HG03060 (cell line): ENCODE measurements around the gene CTDSP1.

Experiments
- ATAC-seq: cut with Tn5 transposase; IDR thresholded peaks from one replicate; pipeline ENCODE4 v1.9.1; 2021; ENCODE audit warnings: low read depth, moderate number of reproducible peaks; ENCODE audit not compliant: unreplicated experiment

Gene CTDSP1

GRCh38 chr2:218397820-218398436, 1.7 kb upstream of the CTDSP1 start:
- no peak for ATAC-seq

GRCh38 chr2:218398437-218399390, 954 bp upstream of the CTDSP1 start:
- ATAC-seq, result no peak

- no peak for ATAC-seq
Observed at GRCh38 chr2:218400167-218400929, 680 bp downstream of the CTDSP1 start.

DNA sequence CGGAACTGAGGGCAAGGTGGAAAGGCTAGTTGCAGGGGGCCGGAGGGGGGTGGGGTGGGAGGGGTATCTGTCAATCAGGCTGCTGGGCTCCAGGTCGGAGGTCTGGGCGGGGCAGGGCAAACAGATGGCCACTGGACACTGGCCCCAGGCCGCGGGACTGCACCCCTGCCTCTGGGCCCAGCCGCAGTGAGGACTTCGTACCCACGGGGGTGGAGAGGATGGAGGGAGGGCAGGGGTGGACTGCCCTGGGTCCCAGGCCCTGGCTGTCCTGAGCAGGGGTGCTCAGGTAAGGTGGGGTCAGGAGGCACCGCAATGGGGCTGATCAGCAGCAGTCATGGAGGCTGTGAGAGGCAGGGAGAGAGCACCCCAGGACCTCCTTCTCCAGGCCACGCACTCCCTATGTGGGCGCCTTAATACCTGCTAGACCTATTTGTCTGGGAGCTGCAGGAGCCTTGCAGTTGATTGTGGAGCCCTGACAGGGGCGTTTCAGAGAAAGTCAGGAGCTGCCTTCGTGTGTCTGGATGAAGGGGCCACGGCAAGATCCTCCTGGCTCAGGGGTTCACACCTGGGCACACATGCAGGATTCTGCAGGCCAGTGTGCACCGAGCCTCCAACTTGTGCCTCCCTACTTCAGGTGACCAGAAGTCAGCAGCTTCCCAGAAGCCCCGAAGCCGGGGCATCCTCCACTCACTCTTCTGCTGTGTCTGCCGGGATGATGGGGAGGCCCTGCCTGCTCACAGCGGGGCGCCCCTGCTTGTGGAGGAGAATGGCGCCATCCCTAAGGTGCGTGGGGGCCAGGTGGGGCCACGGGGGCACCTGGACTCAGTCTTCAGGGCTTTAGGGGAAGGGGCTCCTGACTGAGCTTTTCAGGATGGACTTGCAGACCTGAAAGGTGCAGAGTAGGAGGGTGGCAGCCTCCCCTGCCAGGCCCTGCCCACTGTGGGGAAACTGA, 1.5 kb downstream of the CTDSP1 start:
- no peak for ATAC-seq

GRCh38 chr2:218401890-218402289, 2.2 kb downstream of the CTDSP1 start:
- no peak for ATAC-seq

DNA sequence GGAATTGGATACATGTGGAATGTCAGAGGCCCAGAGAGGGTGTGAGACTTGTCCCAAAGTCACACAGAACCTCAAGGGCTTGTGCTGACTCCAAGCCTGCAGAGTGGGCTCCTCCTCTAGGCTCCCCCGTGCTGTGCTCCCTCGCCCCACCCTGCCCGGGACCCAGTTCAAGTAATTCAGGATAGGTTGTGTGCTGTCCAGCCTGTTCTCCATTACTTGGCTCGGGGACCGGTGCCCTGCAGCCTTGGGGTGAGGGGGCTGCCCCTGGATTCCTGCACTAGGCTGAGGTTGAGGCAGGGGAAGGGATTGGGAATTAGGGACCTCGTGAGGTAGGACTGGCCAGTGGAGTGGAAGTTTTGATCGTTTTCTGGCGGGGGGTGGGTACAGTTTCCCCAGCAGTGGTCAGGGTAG, 2.8 kb downstream of the CTDSP1 start:
- ATAC-seq, result no peak

- ATAC-seq, result no peak
Observed at GRCh38 chr2:218402911-218403411, 3.3 kb downstream of the CTDSP1 start.

- ATAC-seq, result no peak
Observed at GRCh38 chr2:218403810-218404209, 4.1 kb downstream of the CTDSP1 start.

DNA sequence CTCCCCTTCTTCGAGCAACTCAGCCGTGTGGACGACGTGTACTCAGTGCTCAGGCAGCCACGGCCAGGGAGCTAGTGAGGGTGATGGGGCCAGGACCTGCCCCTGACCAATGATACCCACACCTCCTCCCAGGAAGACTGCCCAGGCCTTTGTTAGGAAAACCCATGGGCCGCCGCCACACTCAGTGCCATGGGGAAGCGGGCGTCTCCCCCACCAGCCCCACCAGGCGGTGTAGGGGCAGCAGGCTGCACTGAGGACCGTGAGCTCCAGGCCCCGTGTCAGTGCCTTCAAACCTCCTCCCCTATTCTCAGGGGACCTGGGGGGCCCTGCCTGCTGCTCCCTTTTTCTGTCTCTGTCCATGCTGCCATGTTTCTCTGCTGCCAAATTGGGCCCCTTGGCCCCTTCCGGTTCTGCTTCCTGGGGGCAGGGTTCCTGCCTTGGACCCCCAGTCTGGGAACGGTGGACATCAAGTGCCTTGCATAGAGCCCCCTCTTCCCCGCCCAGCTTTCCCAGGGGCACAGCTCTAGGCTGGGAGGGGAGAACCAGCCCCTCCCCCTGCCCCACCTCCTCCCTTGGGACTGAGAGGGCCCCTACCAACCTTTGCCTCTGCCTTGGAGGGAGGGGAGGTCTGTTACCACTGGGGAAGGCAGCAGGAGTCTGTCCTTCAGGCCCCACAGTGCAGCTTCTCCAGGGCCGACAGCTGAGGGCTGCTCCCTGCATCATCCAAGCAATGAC, 4.8 kb downstream of the CTDSP1 start:
- ATAC-seq, result no peak

DNA sequence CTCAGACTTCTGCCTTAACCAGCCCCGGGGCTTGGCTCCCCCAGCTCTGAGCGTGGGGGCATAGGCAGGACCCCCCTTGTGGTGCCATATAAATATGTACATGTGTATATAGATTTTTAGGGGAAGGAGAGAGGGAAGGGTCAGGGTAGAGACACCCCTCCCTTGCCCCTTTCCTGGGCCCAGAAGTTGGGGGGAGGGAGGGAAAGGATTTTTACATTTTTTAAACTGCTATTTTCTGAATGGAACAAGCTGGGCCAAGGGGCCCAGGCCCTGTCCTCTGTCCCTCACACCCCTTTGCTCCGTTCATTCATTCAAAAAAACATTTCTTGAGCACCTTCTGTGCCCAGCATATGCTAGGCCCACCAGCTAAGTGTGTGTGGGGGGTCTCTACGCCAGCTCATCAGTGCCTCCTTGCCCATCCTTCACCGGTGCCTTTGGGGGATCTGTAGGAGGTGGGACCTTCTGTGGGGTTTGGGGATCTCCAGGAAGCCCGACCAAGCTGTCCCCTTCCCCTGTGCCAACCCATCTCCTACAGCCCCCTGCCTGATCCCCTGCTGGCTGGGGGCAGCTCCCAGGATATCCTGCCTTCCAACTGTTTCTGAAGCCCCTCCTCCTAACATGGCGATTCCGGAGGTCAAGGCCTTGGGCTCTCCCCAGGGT, 5.5 kb downstream of the CTDSP1 start:
- no peak for ATAC-seq

GRCh38 chr2:218405746-218406208, 6.1 kb downstream of the CTDSP1 start:
- peak; percentile 15 for ATAC-seq

DNA sequence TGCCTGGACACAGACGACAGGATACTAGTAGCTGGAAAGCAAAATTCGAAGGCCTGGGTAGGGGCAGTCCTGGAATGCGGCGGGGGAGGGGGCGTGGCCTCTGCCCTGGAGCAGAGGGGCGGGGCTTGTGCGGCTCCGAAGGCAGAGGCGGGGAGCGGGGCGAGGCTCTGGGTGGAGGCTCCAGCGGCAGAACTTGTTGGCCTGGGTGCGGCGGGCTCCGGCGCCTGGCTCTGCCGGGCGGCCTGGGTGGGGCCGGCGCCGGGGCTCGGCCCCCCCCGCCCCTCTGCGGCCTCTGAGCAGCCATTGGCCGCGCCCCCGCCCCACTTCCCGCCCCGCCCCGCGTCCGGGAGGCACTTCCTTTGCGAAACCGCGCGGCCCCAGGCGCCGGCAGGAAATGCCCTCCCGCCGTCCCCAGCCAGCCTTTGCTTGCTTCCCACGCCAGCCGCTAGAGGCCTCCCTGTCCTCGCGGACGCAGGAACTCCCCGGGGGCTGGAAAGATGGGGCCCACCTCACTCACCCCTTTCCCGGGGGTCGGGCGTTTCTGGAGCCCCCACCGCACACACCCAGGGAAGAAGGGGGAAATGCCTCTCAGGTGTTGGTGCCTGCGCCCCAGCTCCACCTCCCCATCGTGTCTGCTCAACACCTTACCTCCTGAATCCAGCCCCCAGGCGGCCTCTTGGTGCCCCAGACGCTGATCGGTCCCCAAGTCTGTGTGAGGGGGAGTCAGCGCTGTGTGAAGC, 6.7 kb downstream of the CTDSP1 start:
- peak; percentile 56 for ATAC-seq

DNA sequence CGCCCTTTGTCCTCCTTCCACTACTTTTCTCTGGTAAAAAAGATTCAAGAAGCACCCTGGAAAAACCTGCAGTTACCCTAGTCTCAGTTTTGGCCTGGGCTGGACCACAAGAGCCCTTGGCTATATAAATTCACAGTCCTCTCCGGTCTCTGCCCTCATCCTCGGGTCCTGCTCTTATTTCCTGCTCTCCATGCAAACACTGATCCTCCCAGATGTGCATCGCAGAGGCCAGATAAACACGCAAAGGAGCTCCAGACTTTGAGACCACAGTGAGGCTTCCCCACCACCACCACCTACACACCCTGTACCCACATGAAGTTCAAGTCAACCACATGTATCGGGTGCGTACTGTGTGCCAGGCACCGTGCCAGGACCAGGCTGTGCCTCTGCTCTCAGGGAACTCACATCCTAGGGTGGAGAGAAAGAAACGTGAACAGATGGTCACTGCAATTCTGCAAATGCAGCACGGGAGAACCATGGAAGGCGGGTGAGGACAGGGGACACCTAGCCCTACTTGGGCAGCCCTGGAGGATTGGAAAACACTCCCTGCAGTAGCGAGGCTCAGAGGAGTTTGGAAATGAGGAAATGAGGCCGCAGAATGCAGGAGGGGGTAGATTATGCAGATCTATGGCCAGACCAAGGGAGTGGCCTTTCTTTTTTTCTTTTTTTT, 7.4 kb downstream of the CTDSP1 start:
- ATAC-seq, result no peak

- no peak for ATAC-seq
Observed at GRCh38 chr2:218407717-218408116, 8.0 kb downstream of the CTDSP1 start.

DNA sequence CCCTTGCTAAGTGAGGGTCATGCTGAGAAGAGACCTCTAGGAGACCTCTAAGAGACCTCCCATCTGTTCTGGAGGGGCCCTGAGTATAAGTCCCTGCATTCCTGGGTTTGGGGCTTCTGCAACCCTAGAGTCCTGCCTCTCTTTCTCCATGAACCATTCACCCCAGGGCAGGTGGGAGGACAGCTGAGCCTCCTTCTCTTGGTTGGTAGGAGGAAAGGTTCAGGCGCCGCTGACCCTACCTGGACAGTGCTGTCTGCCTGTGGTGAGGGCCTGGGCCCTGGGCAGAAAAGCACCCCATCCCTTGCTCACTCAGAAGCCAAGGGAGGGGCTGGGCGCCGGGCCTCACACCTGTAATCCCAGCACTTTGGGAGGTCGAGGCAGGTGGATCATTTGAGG, 18.7 kb downstream of the CTDSP1 start:
- ATAC-seq, result no peak

- ATAC-seq, result no peak
Observed at GRCh38 chr2:218418717-218419458, 19.2 kb downstream of the CTDSP1 start, which contains the start of gene VIL1. TSS of gene VIL1 (plus strand) at chr2:218419123. CDS start at chr2:218423779, 4,656 bp downstream.
